ENCODE results near the gene USHBP1.

USHBP1 gene

GRCh38 chr19:17289489-17289888 lies 24.9 kb upstream of the USHBP1 start:
- H3K4me1 ChIP-seq: peaks cover 7% of the 10 kb centered on the region
- no peak overlapping the region for H3K4me3 ChIP-seq (ENCODE audit: low read depth, low read length)
- no peak for TF ChIP-seq CTCF (IDR thresholded peaks at IDR 0.05; ENCODE audit: low read depth, low read length)
- DNase-seq: peak; percentile 86
- no peaks in the 10 kb centered on the region for H3K9me3 ChIP-seq
- H3K27me3 ChIP-seq: no peaks in the 10 kb centered on the region
- 0 out of 2 replicates have a peak, but pooled peaks cover 3% of the 10 kb centered on the region for H3K36me3 ChIP-seq

DNA sequence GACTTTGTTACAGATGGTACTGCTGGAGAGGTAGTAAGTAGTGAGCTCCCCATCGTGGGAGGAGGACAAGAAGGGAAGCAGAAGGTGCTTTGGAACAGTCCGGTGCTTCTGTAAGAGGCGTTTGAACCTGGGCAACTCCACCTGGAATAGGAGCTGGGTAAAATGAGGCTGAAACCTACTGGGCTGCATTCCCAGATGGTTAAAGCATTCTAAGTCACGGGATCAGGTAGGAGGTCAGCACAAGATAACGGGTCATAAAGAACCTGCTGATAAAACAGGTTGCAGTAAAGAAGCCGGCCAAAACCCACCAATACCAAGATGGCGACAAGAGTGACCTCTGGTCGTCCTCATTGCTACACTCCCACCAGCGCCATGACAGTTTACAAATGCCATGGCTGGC lies 22.2 kb upstream of the USHBP1 start:
- no peaks in the 10 kb centered on the region for H3K27me3 ChIP-seq
- TF ChIP-seq CTCF (IDR thresholded peaks at IDR 0.05; ENCODE audit: low read depth, low read length): no peak
- no peaks in the 10 kb centered on the region for H3K4me1 ChIP-seq
- no peaks in the 10 kb centered on the region for H3K9me3 ChIP-seq
- no peaks in the 10 kb centered on the region for H3K36me3 ChIP-seq
- no peak overlapping the region for H3K4me3 ChIP-seq (ENCODE audit: low read depth, low read length)
- DNase-seq: no peak

- Histone ChIP-seq H3K4me3 (ENCODE audit: low read depth, low read length) (no peak overlapping the region), H3K4me1 (no peaks in the 10 kb centered on the region), H3K27me3 (peaks cover 5% of the 10 kb centered on the region; the same call in 1 of the 2 replicates), H3K9me3 (no peaks in the 10 kb centered on the region), H3K36me3 (no peaks in the 10 kb centered on the region)
- no peak for TF ChIP-seq CTCF (IDR thresholded peaks at IDR 0.05; ENCODE audit: low read depth, low read length)
- no peak for DNase-seq
Measured at GRCh38 chr19:17286263-17286662, 21.7 kb upstream of the USHBP1 start.

GRCh38 chr19:17285415-17286135 lies 21.0 kb upstream of the USHBP1 start:
- Histone ChIP-seq H3K9me3 (no peaks in the 10 kb centered on the region), H3K36me3 (no peaks in the 10 kb centered on the region), H3K4me3 (ENCODE audit: low read depth, low read length) (no peak overlapping the region), H3K27me3 (peaks cover 5% of the 10 kb centered on the region; the same call in 1 of the 2 replicates), H3K4me1 (no peaks in the 10 kb centered on the region)
- DNase-seq: no peak
- TF ChIP-seq CTCF (IDR thresholded peaks at IDR 0.05; ENCODE audit: low read depth, low read length): no peak

- no peak overlapping the region for H3K4me3 ChIP-seq (ENCODE audit: low read depth, low read length)
- TF ChIP-seq CTCF (IDR thresholded peaks at IDR 0.05; ENCODE audit: low read depth, low read length): no peak
Measured at GRCh38 chr19:17283504-17283996, 19.0 kb upstream of the USHBP1 start.

DNA sequence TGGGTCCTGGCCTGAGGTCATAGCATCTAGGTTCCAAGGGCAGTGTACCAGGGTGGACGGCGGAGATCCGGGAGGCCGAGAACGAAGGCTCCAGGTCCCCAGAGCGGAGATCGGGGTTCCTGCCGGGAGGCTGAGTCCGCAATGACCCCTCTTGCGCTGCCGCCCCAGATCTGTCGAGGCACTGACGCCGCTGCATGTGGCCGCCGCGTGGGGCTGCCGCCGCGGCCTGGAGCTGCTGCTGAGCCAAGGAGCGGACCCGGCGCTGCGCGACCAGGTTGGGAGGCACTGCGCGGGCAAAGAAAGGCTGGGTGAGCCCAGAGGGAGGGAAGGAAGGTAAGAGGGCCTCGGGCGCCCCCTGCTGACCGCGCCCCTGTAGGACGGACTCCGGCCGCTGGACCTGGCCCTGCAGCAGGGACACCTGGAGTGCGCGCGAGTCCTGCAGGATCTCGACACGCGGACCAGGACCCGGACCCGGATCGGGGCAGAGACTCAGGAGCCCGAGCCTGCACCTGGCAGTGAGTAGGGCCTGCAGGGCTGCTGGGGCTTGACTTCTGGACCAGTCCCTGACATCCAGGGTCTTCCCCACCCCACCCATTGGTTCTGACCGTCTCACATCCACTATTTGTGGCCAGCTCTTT lies 18.1 kb upstream of the USHBP1 start:
- H3K36me3 ChIP-seq: no peaks in the 10 kb centered on the region
- H3K27me3 ChIP-seq: peaks cover 5% of the 10 kb centered on the region; the same call in 1 of the 2 replicates
- H3K4me1 ChIP-seq: no peaks in the 10 kb centered on the region
- H3K9me3 ChIP-seq: no peaks in the 10 kb centered on the region
- H3K4me3 ChIP-seq (ENCODE audit: low read depth, low read length): peak overlapping the region; percentile 33
- peak; percentile 83 for TF ChIP-seq CTCF (IDR thresholded peaks at IDR 0.05; ENCODE audit: low read depth, low read length)
- peak; percentile 92 for DNase-seq

More at GRCh38 chr19:17283504-17283996, 19.0 kb upstream of the USHBP1 start:
- Histone ChIP-seq H3K27me3 (peaks cover 5% of the 10 kb centered on the region; the same call in 1 of the 2 replicates), H3K4me1 (no peaks in the 10 kb centered on the region), H3K9me3 (no peaks in the 10 kb centered on the region), H3K36me3 (no peaks in the 10 kb centered on the region)
- no peak for DNase-seq

Data from BE2C (cell line).